ENCODE data around the gene YARS1. TPM values are rescaled to one million over a fixed set of nuclear protein-coding genes. Genes with fewer than 3 reads are reported as not detected.
A peak's percentile ranks its signal among the peaks of the same experiment; 100 is the strongest.

The YARS1 gene
- total and polyA plus RNA-seq, 2 experiments from 2014 or later = 80.3 to 125 TPM

- H3K9me3 ChIP-seq (ENCODE audit: low read depth) = no peaks in the 10 kb centered on the region
- no peak for DNase-seq (ENCODE audit: low read depth in 1 of 2, low spot score in 1 of 2)
- no peak overlapping the region for H3K27ac ChIP-seq
- peak overlapping the region; percentile 44 for H3K4me3 ChIP-seq
- H3K4me1 ChIP-seq (ENCODE audit: low read depth) = no peaks in the 10 kb centered on the region
- no peaks in the 10 kb centered on the region for H3K36me3 ChIP-seq
- peaks cover 23% of the 10 kb centered on the region for H3K27me3 ChIP-seq
- no peak for TF ChIP-seq CTCF (IDR thresholded peaks at IDR 0.05; ENCODE audit: low read depth, low read length)
Measured at GRCh38 chr1:32742199-32742947, 74.8 kb downstream of the YARS1 start.

GRCh38 chr1:32741413-32742198, 75.6 kb downstream of the YARS1 start:
- no peaks in the 10 kb centered on the region for H3K4me1 ChIP-seq (ENCODE audit: low read depth)
- H3K4me3 ChIP-seq = peak overlapping the region; percentile 44
- H3K27me3 ChIP-seq = peaks cover 31% of the 10 kb centered on the region
- no peaks in the 10 kb centered on the region for H3K36me3 ChIP-seq
- DNase-seq (ENCODE audit: low read depth in 1 of 2, low spot score in 1 of 2) = peak in 1 of 2 donors; percentile 46
- H3K27ac ChIP-seq = no peak overlapping the region
- peak; percentile 43 for TF ChIP-seq CTCF (IDR thresholded peaks at IDR 0.05; ENCODE audit: low read depth, low read length)
- H3K9me3 ChIP-seq (ENCODE audit: low read depth) = no peaks in the 10 kb centered on the region

- Histone ChIP-seq H3K9me3 (ENCODE audit: low read depth) (no peaks in the 10 kb centered on the region), H3K27me3 (peaks cover 32% of the 10 kb centered on the region), H3K4me1 (ENCODE audit: low read depth) (no peaks in the 10 kb centered on the region), H3K4me3 (peak overlapping the region; percentile 38), H3K27ac (no peak overlapping the region), H3K36me3 (no peaks in the 10 kb centered on the region)
- DNase-seq (ENCODE audit: low read depth in 1 of 2, low spot score in 1 of 2) = no peak
- TF ChIP-seq CTCF (IDR thresholded peaks at IDR 0.05; ENCODE audit: low read depth, low read length) = no peak
Measured at GRCh38 chr1:32741059-32741412, 76.1 kb downstream of the YARS1 start.

GRCh38 chr1:32736812-32737791, 80.1 kb downstream of the YARS1 start:
- H3K4me1 ChIP-seq (ENCODE audit: low read depth) = no peaks in the 10 kb centered on the region
- no peak for DNase-seq (ENCODE audit: low read depth in 1 of 2, low spot score in 1 of 2)
- H3K9me3 ChIP-seq (ENCODE audit: low read depth) = no peaks in the 10 kb centered on the region
- H3K27me3 ChIP-seq = peaks cover 27% of the 10 kb centered on the region
- no peak for TF ChIP-seq CTCF (IDR thresholded peaks at IDR 0.05; ENCODE audit: low read depth, low read length)
- H3K4me3 ChIP-seq = no peak overlapping the region
- no peaks in the 10 kb centered on the region for H3K36me3 ChIP-seq
- H3K27ac ChIP-seq = no peak overlapping the region

Data from cardiac muscle cell (in vitro differentiated cells and primary cell).